ENCODE data around the gene PARP11. TPM values are rescaled to one million over a fixed set of nuclear protein-coding genes. Genes with fewer than 3 reads are reported as not detected.

The PARP11 gene, protein sequence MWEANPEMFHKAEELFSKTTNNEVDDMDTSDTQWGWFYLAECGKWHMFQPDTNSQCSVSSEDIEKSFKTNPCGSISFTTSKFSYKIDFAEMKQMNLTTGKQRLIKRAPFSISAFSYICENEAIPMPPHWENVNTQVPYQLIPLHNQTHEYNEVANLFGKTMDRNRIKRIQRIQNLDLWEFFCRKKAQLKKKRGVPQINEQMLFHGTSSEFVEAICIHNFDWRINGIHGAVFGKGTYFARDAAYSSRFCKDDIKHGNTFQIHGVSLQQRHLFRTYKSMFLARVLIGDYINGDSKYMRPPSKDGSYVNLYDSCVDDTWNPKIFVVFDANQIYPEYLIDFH
- polyA plus RNA-seq (2013, experiment 1 of 2), result 8.0 TPM
- 10.0 TPM for polyA plus RNA-seq (2013, experiment 2 of 2)

- Histone ChIP-seq H3K27me3 (ENCODE audit: insufficient read depth, low read length) (no peaks in the 10 kb centered on the region), H3K27ac (ENCODE audit: low read depth, low read length) (peak within 1 kb of the TSS; percentile 88), H3K9ac (ENCODE audit: low read depth, low read length) (peak within 1 kb of the TSS; percentile 76), H3K9me3 (ENCODE audit: insufficient read depth, low read depth, low read length) (no peaks in the 10 kb centered on the region), H3K36me3 (ENCODE audit: insufficient read depth, low read length) (no peaks in the 10 kb centered on the region), H3K4me3 (ENCODE audit: low read length) (peak within 1 kb of the TSS; percentile 98), H3K4me1 (ENCODE audit: insufficient read depth, low read length) (peaks cover 9% of the 10 kb centered on the region)
- 1% methylated on average over 52 of the region's 55 CpGs for WGBS
These were observed at the start of gene PARP11 for GRCh38 chr12:3872800-3873636. Gene PARP11, minus strand, starts transcription at chr12:3873399. Its CDS starts 170 bp downstream, at chr12:3873229.

GRCh38 chr12:3922033-3922432 lies 48.8 kb upstream of the PARP11 start:
- no peak overlapping the region for H3K27ac ChIP-seq (ENCODE audit: low read depth, low read length)
- peaks cover 10% of the 10 kb centered on the region; the same call in 1 of the 2 replicates for H3K4me1 ChIP-seq (ENCODE audit: insufficient read depth, low read length)
- WGBS, result 86% methylated on average over 6 of the region's 6 CpGs
- peaks cover 11% of the 10 kb centered on the region; the same call in 1 of the 2 replicates for H3K27me3 ChIP-seq (ENCODE audit: insufficient read depth, low read length)
- H3K36me3 ChIP-seq (ENCODE audit: insufficient read depth, low read length), result no peaks in the 10 kb centered on the region
- H3K4me3 ChIP-seq (ENCODE audit: low read length), result no peak overlapping the region
- no peak overlapping the region for H3K9ac ChIP-seq (ENCODE audit: low read depth, low read length)
- no peaks in the 10 kb centered on the region for H3K9me3 ChIP-seq (ENCODE audit: insufficient read depth, low read depth, low read length)

DNA sequence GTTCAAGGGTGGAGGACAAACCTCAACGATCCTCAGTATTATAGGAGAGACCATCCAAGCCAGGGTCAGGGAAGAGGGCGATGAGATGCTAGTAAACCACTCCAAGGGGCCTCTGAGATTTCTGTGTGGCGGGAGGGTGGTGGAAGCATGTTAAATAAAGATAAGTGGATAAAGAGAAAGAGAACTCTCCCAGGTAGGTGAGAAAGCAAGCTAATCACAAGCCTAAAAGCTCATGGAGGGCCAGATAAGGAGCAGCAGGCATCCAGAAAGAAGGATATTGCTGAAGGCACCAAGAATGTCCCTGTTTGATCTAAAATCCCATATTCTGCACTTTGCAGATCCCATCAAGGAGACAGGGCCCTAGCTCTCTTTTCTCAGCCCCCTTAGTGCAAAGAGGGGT lies 48.3 kb upstream of the PARP11 start:
- Histone ChIP-seq H3K27ac (ENCODE audit: low read depth, low read length) (no peak overlapping the region), H3K36me3 (ENCODE audit: insufficient read depth, low read length) (no peaks in the 10 kb centered on the region), H3K9ac (ENCODE audit: low read depth, low read length) (no peak overlapping the region), H3K27me3 (ENCODE audit: insufficient read depth, low read length) (peaks cover 11% of the 10 kb centered on the region; the same call in 1 of the 2 replicates), H3K9me3 (ENCODE audit: insufficient read depth, low read depth, low read length) (no peaks in the 10 kb centered on the region), H3K4me3 (ENCODE audit: low read length) (no peak overlapping the region), H3K4me1 (ENCODE audit: insufficient read depth, low read length) (peaks cover 10% of the 10 kb centered on the region; the same call in 1 of the 2 replicates)
- WGBS, result 88% methylated on average over 3 of the region's 3 CpGs

- WGBS, result 92% methylated on average over 7 of the region's 7 CpGs
- no peaks in the 10 kb centered on the region for H3K9me3 ChIP-seq (ENCODE audit: insufficient read depth, low read depth, low read length)
- H3K4me1 ChIP-seq (ENCODE audit: insufficient read depth, low read length), result peaks cover 10% of the 10 kb centered on the region; the same call in 1 of the 2 replicates
- peaks cover 11% of the 10 kb centered on the region; the same call in 1 of the 2 replicates for H3K27me3 ChIP-seq (ENCODE audit: insufficient read depth, low read length)
- H3K36me3 ChIP-seq (ENCODE audit: insufficient read depth, low read length), result no peaks in the 10 kb centered on the region
- H3K9ac ChIP-seq (ENCODE audit: low read depth, low read length), result no peak overlapping the region
- no peak overlapping the region for H3K4me3 ChIP-seq (ENCODE audit: low read length)
- no peak overlapping the region for H3K27ac ChIP-seq (ENCODE audit: low read depth, low read length)
These were observed 47.9 kb upstream of the PARP11 start for GRCh38 chr12:3921151-3921471.

GRCh38 chr12:3920351-3921150 lies 47.4 kb upstream of the PARP11 start:
- Histone ChIP-seq H3K27me3 (ENCODE audit: insufficient read depth, low read length) (peaks cover 11% of the 10 kb centered on the region; the same call in 1 of the 2 replicates), H3K4me1 (ENCODE audit: insufficient read depth, low read length) (peaks cover 10% of the 10 kb centered on the region; the same call in 1 of the 2 replicates), H3K9me3 (ENCODE audit: insufficient read depth, low read depth, low read length) (no peaks in the 10 kb centered on the region), H3K9ac (ENCODE audit: low read depth, low read length) (no peak overlapping the region), H3K27ac (ENCODE audit: low read depth, low read length) (no peak overlapping the region), H3K4me3 (ENCODE audit: low read length) (no peak overlapping the region), H3K36me3 (ENCODE audit: insufficient read depth, low read length) (no peaks in the 10 kb centered on the region)
- WGBS, result 81% methylated on average over 21 of the region's 22 CpGs

DNA sequence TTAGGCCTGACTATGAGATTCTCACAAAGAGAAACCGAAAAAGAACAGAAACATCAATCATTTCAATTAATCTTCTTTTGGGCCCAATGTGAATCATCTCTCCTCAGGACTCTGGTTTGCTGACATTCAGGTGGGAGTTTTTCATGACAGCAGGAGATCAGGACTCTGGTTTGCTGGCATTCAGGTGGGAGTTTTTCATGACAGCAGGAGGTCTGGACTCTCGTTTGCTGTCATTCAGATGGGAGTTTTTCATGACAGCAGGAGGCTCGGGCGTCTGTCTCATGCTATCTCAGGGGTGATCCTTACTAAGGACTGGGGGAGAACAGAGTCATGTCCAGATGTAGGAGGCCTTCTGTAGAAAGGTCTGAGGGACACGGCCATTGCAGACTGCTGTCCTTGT lies 40.1 kb upstream of the PARP11 start:
- peaks cover 7% of the 10 kb centered on the region for H3K9me3 ChIP-seq (ENCODE audit: insufficient read depth, low read depth, low read length)
- no peak overlapping the region for H3K4me3 ChIP-seq (ENCODE audit: low read length)
- H3K36me3 ChIP-seq (ENCODE audit: insufficient read depth, low read length), result no peaks in the 10 kb centered on the region
- H3K4me1 ChIP-seq (ENCODE audit: insufficient read depth, low read length), result peaks cover 13% of the 10 kb centered on the region
- WGBS, result 37% methylated on average over 5 of the region's 5 CpGs
- H3K27me3 ChIP-seq (ENCODE audit: insufficient read depth, low read length), result no peaks in the 10 kb centered on the region
- H3K27ac ChIP-seq (ENCODE audit: low read depth, low read length), result no peak overlapping the region
- H3K9ac ChIP-seq (ENCODE audit: low read depth, low read length), result no peak overlapping the region

- 94% methylated on average over 2 of the region's 3 CpGs for WGBS
- no peak overlapping the region for H3K27ac ChIP-seq (ENCODE audit: low read depth, low read length)
These were observed 39.7 kb upstream of the PARP11 start for GRCh38 chr12:3912863-3913262.

GRCh38 chr12:3911409-3911808 lies 38.2 kb upstream of the PARP11 start:
- Histone ChIP-seq H3K4me3 (ENCODE audit: low read length) (no peak overlapping the region), H3K4me1 (ENCODE audit: insufficient read depth, low read length) (peaks cover 17% of the 10 kb centered on the region), H3K27me3 (ENCODE audit: insufficient read depth, low read length) (no peaks in the 10 kb centered on the region), H3K27ac (ENCODE audit: low read depth, low read length) (no peak overlapping the region), H3K9me3 (ENCODE audit: insufficient read depth, low read depth, low read length) (peaks cover 7% of the 10 kb centered on the region), H3K36me3 (ENCODE audit: insufficient read depth, low read length) (no peaks in the 10 kb centered on the region), H3K9ac (ENCODE audit: low read depth, low read length) (no peak overlapping the region)
- 90% methylated on average over 1 of the region's 1 CpG for WGBS

More at GRCh38 chr12:3912863-3913262, 39.7 kb upstream of the PARP11 start:
- Histone ChIP-seq H3K4me1 (ENCODE audit: insufficient read depth, low read length) (peaks cover 17% of the 10 kb centered on the region), H3K9me3 (ENCODE audit: insufficient read depth, low read depth, low read length) (peaks cover 7% of the 10 kb centered on the region), H3K27me3 (ENCODE audit: insufficient read depth, low read length) (no peaks in the 10 kb centered on the region), H3K36me3 (ENCODE audit: insufficient read depth, low read length) (no peaks in the 10 kb centered on the region), H3K4me3 (ENCODE audit: low read length) (no peak overlapping the region), H3K9ac (ENCODE audit: low read depth, low read length) (no peak overlapping the region)

GRCh38 chr12:3905664-3906063 lies 32.5 kb upstream of the PARP11 start:
- no peak overlapping the region for H3K27ac ChIP-seq (ENCODE audit: low read depth, low read length)
- no peaks in the 10 kb centered on the region for H3K36me3 ChIP-seq (ENCODE audit: insufficient read depth, low read length)
- WGBS, result 94% methylated on average over 5 of the region's 5 CpGs
- no peaks in the 10 kb centered on the region for H3K27me3 ChIP-seq (ENCODE audit: insufficient read depth, low read length)
- H3K9ac ChIP-seq (ENCODE audit: low read depth, low read length), result no peak overlapping the region
- no peaks in the 10 kb centered on the region for H3K9me3 ChIP-seq (ENCODE audit: insufficient read depth, low read depth, low read length)
- no peak overlapping the region for H3K4me3 ChIP-seq (ENCODE audit: low read length)
- H3K4me1 ChIP-seq (ENCODE audit: insufficient read depth, low read length), result peaks cover 10% of the 10 kb centered on the region; the same call in 1 of the 2 replicates

DNA sequence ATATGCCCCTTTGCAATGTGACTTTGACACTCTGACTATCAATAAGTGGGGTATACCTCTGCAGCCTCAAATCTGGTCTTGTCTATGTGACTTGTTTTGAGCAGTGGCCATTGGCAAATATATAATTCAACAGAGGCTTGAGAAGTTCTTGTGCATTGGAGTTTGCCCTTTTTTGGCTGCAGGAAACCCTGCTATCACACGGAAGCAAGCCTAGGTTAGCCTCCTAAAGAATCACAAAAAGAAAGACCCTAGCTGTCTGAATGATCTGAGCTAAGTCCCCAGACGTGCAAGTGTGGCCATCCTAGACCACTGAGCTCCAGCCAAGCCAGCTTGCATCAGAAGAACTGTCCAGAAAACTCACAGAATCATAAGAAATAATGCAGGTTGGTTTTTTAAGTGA lies 31.8 kb upstream of the PARP11 start:
- Histone ChIP-seq H3K27me3 (ENCODE audit: insufficient read depth, low read length) (no peaks in the 10 kb centered on the region), H3K9ac (ENCODE audit: low read depth, low read length) (no peak overlapping the region), H3K9me3 (ENCODE audit: insufficient read depth, low read depth, low read length) (no peaks in the 10 kb centered on the region), H3K36me3 (ENCODE audit: insufficient read depth, low read length) (no peaks in the 10 kb centered on the region), H3K27ac (ENCODE audit: low read depth, low read length) (no peak overlapping the region), H3K4me1 (ENCODE audit: insufficient read depth, low read length) (peaks cover 10% of the 10 kb centered on the region; the same call in 1 of the 2 replicates), H3K4me3 (ENCODE audit: low read length) (no peak overlapping the region)
- 79% methylated on average over 2 of the region's 2 CpGs for WGBS

All from HUES64 (cell line).